ENCODE measurements around the gene C16orf46. TPM values are rescaled to one million over a fixed set of nuclear protein-coding genes. Genes with fewer than 3 reads are reported as not detected.
A peak's percentile ranks its signal among the peaks of the same experiment; 100 is the strongest.

The C16orf46 gene
- total and polyA plus RNA-seq, 9 of the 15 experiments (the other 6 are each of a cell fraction or from before 2014, with no cell fraction given): 0.10 to 0.98 (median 0.41) TPM; not detected in 1

DNA sequence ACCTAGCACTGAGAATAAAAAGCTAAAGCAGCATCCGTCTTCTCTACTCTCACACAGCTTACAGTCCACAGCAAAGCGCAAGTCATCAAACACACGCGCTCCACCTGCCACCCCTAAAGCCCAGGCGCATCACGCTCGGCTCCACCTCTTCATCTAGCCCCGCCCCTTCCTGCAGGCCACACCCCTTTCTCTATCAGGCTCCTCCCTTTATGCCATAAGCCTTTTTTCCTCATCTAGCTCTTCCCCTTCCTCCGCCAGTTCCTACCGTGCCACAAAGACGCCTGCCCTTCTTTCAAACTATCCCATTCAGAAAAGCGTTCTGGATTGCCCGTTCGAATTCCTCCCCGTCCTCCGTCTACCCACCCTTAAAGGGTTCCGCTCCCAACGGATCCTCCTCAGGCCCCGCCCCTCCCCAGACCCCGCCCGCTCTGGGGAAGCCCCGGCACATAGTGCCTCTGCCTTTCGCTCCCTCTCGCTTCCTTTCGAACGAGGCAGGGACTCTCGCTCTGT is 417 bp downstream of the C16orf46 start (continued):
- TF ChIP-seq ZNF407 (IDR thresholded peaks at IDR 0.05; ENCODE audit: low read depth) (peak; percentile 33; the same call in 1 of the 2 replicates), RBM39 (optimal IDR thresholded peaks at IDR 0.05; ENCODE audit: low read depth, low read length) (no peak), EHMT2 (IDR thresholded peaks at IDR 0.05) (peak; percentile 52; the same call in 1 of the 2 replicates), POLR2A (conservative IDR thresholded peaks at IDR 0.05) (no peak), MAFK (IDR thresholded peaks at IDR 0.05; ENCODE audit: low read length) (peak; percentile 33; the same call in 1 of the 2 replicates), ZNF175 (CRISPR knock-in tag; IDR thresholded peaks at IDR 0.05; ENCODE audit: low read depth) (no peak), SP1 (CRISPR knock-in tag; IDR thresholded peaks at IDR 0.05) (no peak), CTCF (IDR thresholded peaks at IDR 0.05 in 2 of 3, conservative IDR thresholded peaks at IDR 0.05 in 1 of 3; ENCODE audit: insufficient read depth in 2 of 3, low read depth in 1 of 3, low read length in 3 of 3) (no peak), ZNF436 (CRISPR knock-in tag; IDR thresholded peaks at IDR 0.05) (no peak), HNRNPUL1 (IDR thresholded peaks at IDR 0.05; ENCODE audit: low read length) (no peak), ATF2 (CRISPR knock-in tag; IDR thresholded peaks at IDR 0.05) (no peak), CBX8 (IDR thresholded peaks at IDR 0.05; ENCODE audit: borderline replicate concordance, extremely low read depth, low read depth, low read length, poor library complexity, severe bottlenecking) (no peak), POLR2AphosphoS2 (IDR thresholded peaks at IDR 0.05; ENCODE audit: low read length) (no peak), EP400 (IDR thresholded peaks at IDR 0.05) (peak; percentile 71; the same call in 1 of the 2 replicates), IFI16 (CRISPR knock-in tag; IDR thresholded peaks at IDR 0.05) (no peak), ZNF239 (CRISPR knock-in tag; IDR thresholded peaks at IDR 0.05) (no peak), MIER1 (IDR thresholded peaks at IDR 0.05; ENCODE audit: low read depth) (no peak)
